ENCODE data around the gene CDC42BPA.

CDC42BPA gene

DNA sequence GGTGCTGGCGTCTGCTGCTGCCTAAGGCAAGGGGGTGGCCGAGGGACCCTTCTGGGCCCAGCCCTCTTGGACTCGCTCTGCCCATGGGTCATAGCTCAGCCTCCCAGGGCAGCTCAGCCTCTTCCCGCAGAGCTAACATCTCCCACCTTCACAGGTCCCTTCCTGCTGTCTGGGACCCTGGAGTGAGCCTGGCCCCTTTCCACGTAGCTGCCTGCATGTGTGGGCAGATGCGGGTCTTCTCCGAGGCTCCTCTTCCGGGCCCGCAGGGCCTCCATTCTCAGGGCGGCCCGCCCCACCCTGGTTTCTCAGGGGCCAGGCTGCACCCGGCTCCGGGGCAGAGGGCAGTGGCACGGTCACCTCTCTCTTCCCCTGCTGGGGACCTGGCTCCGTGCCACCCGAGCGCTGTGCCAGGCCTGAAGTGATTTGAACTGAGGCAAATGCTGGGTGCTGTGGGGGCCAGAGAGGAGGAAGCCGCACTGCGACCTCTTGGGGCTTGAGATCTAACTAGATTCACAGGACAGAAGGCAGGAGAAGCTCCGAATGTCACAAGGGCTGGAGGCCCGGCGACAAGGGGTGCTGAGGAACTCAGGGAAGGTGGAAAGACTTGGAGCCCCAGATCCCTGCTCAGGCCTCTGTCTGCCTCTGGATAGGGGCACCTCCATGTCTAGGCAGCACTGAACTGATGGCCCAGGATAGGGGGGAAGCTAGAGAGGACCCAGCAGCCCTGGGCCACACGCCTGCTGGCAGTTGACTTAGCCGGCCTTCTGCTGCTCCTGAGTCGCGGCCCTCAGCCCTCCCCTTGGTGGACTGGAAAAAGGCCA, 337.5 kb downstream of the CDC42BPA start:
- no peak for DNase-seq (ENCODE audit: low spot score)

DNA sequence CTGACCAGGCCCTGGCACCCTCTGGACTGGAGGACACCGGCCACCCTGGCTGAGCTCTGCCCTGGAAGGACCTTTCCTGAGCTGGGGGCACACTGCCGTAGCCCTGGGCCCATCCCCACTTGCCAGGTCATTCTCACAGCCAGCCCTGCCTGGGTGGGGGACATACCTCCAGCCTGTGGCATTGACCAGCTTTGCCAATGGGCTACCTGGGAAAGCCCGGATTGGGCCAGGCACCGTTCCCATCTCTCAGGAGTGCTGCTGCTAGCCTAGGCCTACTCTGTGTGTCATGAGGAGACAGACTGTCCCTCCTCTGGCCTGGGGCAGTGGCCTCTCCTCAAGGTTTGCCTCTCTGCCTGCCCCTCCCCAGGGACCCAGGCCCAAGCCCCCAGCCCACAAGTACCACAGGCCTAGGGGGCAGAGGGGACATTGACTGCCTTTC, 338.2 kb downstream of the CDC42BPA start:
- DNase-seq (ENCODE audit: low spot score) = no peak

DNA sequence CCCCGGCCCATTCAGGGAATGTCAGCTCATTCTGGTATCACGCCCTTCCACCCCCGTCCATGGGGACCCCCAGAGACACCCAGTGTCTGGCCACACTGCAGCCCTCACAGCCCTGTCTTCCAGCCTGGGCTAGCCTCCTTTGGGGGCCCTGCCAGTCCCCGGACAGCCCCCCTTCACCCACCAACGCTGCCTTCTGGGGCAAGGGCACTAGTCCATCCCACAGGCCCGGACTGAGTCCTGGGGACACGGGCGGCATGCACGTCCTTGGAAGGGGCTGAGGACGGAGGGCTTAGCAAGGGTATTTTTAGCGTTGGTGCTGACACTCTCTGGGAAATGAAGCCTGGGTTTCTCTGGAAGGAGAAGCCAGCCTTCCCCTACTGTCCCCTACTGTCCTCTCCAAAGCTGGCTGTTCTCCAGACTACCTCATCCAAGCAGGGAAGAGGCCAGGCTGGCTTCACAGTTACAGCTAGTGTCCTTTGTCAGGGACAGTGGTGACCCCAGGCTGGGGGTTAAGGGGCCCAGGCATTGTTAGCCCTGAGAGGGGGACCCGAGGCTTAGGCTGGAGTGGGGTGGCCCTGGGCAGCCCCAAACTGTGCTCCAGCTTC, 338.7 kb downstream of the CDC42BPA start:
- DNase-seq (ENCODE audit: low spot score) = no peak

DNA sequence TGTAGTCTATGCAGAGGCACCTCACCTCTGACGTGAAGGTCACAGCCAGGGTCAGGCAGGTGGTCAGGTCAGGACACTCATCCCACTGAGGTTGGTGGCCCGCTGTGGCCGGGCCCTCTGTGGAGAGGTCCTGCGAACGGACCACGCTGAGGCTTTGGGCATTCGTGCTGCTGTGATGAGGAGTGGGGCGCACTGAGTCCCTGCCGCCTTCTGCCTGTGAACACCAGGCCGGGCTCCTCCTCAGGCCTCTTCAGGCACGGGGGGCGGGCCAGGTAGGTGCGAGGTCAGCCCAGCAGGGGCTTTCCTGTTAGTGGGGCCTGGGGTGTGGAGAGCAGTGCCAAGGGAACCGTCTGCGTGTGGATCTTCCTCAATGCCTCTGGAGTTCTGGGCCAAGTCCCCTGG, 339.2 kb downstream of the CDC42BPA start:
- DNase-seq (ENCODE audit: low spot score) = no peak

DNA sequence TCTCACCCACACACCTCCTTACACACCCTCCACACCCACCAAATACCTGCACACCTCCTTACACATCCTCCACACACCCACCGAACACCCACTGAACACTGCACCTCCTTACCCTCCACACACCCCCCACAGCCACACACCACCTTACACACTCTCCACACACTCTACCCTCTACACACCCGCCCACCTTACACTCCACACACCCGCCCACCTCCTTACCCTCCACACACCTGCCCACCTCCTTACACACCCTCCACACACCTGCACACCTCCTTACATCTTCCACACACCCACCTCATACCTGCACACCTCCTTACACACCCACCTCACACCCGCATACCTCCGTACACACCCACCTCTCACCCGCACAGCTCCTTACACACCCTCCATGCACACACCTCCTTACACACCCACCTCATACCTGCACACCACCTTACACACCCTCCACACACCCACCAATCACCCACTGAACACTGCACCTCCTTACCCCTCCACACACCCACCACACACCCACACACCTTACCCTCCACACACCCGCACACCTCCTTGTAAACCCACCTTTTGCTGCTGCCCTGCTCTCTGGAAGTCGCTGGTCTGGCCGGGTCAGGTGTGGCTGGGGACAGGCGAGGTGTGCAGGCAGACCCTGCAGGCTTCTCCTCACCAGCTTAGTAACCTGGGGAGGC, 339.7 kb downstream of the CDC42BPA start:
- no peak for DNase-seq (ENCODE audit: low spot score)

DNA sequence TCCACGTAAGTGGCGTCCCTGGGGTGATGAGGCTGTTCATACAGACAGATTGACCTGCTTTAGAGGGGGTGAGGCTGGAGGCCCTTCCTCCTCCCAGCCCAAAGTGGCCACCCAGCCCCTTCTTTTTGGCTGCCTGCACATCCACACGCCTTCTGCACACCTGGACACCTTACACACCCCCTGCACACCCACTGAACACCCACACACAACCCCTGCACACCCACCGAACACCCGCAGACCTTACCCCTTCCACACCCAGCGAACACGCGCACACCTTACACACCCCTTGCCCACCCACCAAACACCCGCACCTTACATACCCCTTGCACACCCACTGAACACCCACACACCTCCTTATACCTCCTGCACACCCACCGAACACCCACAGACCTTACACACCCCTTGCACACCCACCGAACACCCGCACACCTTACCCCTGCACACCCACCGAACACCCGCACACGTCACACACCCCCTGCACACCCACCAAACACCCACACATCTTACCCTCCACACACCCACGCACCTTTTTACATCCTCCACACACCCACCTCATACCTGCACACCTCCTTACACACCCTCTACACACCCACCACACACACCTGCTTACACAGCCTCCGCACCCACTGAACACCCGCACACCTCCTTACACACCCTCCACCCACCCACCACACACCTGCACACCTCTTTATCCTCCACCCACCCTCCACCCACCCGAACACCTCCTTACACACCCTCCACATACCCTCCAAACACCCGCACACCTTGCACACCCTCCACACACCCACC, 340.5 kb downstream of the CDC42BPA start:
- DNase-seq (ENCODE audit: low spot score) = no peak

DNA sequence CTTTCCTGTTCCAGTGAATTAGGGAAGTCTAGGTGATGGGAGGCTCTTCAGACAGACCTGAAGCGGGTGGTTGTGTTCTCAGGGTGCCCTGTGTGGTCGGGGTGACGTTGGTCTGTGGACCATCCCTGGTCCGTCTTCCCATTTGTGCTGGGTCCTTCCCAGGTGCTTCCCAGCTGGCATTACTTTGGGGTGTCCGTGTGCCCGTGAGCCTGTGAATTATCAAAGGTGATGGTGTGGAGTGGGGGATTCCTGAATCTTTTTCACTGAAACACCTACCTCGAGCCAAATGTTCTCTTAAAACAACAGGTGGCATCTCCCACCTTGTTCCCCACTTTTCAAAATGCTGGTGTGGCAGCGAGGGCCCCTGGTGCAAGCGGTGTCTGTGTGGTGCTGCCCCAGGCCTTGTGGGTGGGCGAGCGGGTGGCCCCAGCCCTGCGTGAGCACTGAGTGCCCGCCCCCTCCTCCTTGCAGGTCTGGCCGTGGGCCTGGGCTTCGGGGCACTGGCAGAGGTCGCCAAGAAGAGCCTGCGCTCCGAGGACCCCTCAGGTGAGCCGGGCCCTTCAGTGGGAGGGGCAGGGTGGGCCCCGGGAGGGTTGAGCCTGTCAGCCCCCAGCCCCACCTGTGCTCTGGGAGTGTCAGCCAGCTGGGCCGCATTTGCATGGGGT, 341.2 kb downstream of the CDC42BPA start:
- DNase-seq (ENCODE audit: low spot score) = no peak

DNA sequence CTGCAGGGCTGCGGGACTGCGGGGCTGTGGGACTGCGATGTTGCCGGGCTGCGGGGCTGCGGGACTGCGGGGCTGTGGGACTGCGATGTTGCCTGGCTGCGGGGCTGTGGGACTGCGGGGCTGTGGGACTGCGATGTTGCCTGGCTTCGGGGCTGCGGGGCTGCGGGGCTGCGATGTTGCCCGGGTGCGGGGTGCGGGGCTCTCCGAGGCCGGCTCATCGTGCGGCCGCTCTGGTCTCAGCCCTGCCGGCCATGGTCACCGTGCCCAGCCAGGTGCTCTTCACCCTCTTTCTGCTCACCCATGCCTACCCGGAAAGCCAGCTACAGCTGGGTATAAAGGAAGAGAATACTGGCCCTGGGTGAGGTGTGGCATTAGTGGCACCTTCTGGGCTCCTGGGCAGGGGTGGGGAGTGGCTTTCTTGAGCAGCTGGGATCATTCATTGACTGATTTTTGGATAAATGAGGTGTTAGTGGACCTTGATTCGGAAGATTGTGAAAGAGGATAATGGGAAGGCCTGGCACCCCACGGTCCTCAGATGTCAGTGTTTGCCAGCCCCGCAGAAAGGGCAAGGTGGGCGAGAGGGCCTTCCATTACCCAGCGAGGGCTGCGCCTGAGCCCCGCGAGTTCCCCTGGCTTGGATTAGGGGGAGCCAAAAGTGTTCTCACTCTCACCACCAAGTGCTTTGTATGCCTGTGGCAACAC, 341.9 kb downstream of the CDC42BPA start:
- DNase-seq (ENCODE audit: low spot score) = no peak

DNA sequence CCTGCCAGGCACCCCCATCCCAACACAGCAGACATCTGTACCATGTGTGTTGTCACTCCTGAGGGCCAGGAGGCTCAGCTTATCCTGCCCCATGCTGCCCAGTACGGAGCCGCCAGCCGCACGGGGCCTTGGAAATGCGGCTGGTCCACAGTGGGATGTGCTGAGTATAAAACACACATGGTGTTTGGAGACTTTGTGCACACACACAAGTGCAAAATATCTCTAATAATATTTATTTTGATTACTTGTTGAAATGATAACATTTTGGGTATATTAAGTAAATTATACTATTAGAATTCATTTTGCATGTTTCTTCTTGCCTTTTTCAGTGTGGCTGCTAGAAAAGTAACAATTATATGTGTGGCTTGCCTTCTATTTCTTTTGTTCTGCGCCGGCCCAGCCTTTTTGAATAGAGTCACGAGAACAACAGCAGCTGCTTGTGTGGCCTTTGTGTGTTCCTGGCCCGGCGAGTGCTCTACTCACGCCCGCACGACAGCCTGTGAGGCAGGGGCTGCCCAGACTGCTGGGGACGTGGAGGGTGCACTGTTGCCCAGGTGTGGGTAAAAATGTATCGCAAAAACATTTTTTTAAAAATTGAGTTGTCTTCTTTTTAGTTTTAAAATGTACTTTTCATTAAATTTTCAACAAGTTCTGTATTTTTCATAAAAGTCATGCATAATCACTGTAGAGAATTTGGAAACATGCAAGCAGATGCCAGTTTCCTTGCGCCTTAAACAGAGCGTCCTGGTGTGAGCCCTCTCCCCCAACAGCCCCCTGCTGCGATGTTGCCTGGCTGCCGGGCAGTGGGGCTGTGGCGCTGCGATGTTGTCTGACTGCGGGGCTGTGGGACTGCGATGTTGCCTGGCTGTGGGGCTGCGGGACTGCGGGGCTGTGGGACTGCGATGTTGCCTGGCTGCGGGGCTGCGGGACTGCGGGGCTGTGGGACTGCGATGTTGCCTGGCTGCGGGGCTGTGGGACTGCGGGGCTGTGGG, 342.7 kb downstream of the CDC42BPA start:
- DNase-seq (ENCODE audit: low spot score) = no peak

DNA sequence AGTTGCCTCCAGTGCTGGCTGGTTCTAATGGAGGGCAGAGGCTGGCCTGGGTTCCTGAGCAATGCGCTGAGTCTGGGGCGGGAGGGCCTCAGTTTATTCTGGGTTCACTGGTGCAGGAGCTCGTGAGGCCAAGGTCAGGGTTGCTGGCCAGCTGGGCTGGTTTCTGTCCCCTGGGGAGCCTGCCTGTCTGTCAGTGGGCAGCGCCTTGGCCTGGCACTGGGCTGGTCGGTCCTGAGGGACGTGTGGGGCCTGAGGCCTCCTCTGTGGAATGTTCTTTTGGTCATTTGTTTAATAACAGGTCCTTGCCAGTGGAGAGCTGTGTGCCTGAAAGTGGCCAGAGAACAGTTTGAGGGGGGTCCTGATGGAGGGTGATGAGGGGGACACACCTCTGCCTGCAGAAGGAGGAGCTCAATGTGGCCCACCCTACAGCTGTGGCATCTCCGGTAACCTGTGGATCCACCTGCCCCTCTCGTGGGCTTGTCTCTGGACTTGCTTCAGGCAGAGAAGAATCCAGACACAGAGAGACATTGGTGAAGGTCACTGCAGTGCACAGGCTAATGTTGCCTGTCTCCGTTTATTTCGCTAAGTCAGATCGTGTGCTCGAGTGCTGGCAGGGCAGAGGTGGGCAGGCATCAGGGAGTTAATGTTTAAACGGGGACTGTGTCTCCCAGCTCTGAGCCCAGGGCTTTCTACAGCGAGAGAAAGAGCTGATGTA, 343.6 kb downstream of the CDC42BPA start:
- no peak for DNase-seq (ENCODE audit: low spot score)

DNA sequence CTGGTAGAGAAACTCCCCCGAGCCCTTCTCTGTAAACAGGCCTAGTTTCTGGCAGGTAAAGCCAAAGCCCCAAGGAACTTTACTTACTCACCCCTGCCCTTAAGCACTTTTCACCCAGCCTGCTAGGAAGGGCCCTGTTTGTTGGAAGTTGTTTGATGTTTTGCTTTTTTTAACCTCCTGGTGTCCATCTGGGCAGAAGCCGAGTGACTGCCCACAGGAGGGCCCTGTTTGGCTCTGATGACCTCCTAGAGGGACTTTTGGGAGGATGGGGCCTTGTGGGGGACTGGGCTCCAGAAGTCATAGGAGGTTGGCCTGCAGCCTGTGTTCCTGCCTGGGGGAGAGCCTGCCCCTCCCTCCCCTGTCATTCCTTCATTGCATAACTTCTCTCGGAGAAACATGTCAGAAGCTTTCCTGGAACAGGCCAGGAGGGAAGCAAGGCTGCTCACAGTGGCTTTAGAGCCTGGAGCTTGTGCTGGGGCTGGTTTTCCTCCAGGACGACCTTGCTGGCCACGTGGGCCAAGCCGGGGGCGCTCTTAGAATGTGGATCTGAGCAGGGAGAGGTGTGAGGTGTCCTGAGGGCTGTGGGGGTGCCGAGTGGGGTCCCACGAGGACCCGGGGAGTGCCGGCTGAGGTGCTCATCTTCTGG, 344.3 kb downstream of the CDC42BPA start:
- no peak for DNase-seq (ENCODE audit: low spot score)

DNA sequence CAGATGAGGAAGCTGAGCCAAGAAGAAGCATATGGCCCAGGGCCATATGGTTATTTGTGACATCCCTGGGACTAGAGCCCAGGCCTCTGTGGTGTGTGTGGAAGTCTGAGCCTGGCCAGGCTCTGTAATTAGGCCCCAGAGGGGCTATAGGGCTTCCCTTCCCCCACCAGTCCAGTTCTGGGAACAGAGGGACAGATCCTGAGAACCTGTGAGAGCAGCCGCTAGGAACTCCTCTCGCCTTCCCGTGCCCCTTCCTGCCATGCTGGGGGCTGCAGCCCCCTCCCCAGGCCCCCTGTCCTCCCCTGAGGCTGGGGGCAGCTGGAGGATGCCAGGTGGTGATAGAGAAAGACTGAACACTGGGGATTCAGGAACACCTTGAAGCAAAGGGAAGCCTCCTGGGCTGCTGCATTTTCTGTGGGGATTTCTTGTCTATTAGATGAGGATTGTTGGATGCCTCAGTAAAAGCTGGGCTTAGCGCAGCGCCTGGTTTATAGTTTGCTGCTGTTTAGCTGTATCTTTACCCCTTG, 344.9 kb downstream of the CDC42BPA start:
- DNase-seq (ENCODE audit: low spot score) = no peak

DNA sequence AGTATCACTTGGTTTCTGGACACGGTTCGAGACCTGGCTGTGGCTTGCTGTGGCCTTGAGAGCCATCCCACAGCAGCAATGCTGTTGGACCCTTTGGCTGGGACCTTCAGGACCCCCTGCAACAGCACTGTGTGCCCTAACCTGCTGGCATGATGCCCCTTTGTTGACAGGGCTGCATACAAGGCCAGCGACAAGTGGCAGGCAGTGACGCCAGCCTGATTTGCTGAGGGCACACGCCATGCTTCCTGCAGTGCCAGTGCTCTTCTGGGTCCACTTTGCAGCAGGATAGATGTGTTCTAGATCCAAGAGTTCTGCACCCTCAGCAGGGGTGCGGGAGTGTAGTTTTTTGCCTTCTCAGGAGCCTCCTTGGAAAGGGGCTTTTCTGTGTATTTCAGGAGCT, 345.4 kb downstream of the CDC42BPA start:
- DNase-seq (ENCODE audit: low spot score) = no peak

DNA sequence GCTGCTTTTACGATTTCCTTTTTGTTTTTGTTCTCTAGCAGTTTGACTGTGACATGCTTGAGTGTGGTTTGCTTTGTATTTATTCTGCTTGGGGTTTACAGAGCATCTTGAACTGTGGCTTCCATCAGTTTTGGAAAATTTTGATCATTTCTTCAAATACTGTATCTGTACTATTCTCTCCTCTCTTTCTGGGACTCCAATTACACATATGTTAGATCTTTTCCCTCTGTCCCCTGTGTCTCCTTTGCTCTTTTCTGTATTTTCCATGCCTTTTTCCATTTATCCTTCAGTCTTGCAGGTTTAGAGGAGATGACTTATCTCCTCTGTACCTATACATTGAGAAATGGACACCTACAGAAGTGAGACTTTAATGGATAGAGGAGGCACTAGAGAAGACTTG, 346.5 kb downstream of the CDC42BPA start:
- DNase-seq (ENCODE audit: low spot score) = no peak

DNA sequence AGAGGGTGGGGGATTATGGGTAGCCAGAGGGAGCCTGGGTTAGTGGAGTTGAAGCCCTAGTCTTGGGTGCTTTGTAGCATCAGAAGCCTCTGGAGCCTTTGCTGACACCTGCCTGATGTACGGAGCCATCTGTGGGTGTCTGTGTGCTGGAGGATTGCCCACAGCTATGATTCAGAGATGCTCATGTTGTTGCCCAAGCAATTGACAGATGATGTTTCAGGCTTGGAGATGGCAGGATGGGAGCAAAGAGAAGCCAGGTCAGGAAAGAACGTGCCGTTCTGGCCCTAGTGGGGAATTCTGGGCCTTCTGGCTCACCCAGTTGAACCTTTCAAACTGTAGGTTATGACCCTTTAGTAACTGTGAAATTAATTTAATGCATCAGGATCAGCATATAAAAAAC, 350.6 kb downstream of the CDC42BPA start:
- no peak for DNase-seq (ENCODE audit: low spot score)

DNA sequence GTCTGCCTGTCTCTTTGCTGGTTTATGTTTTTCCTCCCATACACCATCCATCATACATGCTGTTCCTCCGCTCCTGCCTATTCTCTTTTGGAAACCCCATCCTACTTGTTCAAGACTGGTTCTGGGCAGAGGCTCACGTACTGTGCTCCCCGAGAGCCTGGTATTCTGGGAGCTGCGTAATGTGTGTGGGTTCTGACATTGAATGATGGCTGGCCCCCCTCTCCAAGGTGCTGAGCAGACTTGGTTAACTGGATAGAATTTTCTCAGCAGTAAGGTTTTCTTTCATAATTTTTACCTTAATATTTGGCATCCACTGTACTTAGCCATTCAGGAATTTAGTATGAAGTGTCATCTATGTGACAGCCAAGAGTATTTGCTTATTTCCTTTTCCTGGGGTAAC, 351.6 kb downstream of the CDC42BPA start:
- DNase-seq (ENCODE audit: low spot score) = no peak

DNA sequence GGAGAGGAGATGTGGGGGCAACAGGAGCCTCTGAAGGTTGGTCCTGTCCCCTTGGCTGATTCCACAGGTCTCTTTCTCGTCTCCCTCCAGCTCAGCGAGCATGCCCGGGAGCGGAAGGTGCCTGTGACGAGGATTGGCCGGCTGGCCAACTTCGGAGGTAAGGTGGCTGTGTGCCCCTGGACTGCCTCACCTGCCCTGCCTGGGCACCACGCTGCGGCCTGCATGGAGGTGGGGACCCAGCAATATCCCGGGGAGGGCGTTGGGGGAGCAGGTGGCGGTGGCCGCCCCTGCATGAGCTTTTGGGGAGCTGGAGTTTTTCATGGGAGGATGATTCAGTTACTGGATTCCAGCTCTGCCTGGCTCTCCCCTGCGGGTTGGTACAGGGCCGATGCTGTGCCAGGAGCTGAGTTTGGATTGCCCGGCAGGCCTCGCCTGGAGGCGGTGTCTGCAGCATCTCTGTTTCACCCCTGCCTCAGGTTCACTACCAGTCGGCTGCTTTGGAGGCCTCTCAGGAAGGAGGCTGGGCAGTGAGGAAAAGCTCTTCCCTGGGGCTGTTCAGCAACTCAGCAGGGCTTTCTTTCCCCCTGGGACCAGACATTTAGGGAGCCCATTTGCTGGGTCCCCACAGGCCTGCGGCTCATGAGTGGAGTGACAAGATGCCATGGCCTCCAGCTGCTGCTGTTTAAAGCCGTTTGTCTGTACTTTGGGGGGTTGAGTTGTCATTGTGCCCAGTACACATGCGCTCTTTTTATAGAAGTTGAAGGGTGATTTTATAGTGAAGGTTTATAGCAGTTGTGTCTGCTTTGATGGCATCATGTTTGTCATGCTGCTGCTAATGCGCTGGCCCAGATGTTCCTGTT, 352.5 kb downstream of the CDC42BPA start:
- no peak for DNase-seq (ENCODE audit: low spot score)
